HEK293T (cell line): ENCODE measurements around the gene ZCWPW2.

Source experiments
- ARNT ChIP-seq: fragments of 450-650 bp; IDR thresholded peaks from 2 replicates; pipeline ENCODE4 v1.6.1; 2017; ENCODE audit warnings: mild to moderate bottlenecking
- CTBP1 ChIP-seq: fragments of 450-650 bp; IDR thresholded peaks from 2 replicates; pipeline ENCODE4 v1.6.1; 2016; ENCODE audit warnings: borderline replicate concordance
- ELF4 ChIP-seq: fragments of 450-650 bp; IDR thresholded peaks from 2 replicates; pipeline ENCODE4 v1.6.1; 2017; ENCODE audit warnings: antibody characterized with exemption
- FOXA1 ChIP-seq: fragments of 450-650 bp; IDR thresholded peaks from 2 replicates; pipeline ENCODE4 v1.6.1; 2016; ENCODE audit warnings: mild to moderate bottlenecking
- FOXK2 ChIP-seq: fragments of 450-650 bp; IDR thresholded peaks from 2 replicates; pipeline ENCODE4 v1.6.1; 2016; ENCODE audit warnings: mild to moderate bottlenecking
- FOXM1 ChIP-seq: fragments of 450-650 bp; IDR thresholded peaks from 2 replicates; pipeline ENCODE4 v1.6.1; 2017; ENCODE audit warnings: mild to moderate bottlenecking, borderline replicate concordance
- LEF1 ChIP-seq: fragments of 450-650 bp; IDR thresholded peaks from 2 replicates; pipeline ENCODE4 v1.6.1; 2017; ENCODE audit warnings: mild to moderate bottlenecking, borderline replicate concordance
- NFRKB ChIP-seq: fragments of 450-650 bp; IDR thresholded peaks from 2 replicates; pipeline ENCODE4 v1.6.1; 2016; ENCODE audit warnings: mild to moderate bottlenecking, moderate library complexity
- PKNOX1 ChIP-seq: fragments of 450-650 bp; IDR thresholded peaks from 2 replicates; pipeline ENCODE4 v1.6.1; 2016
- SP1 ChIP-seq: fragments of 450-650 bp; IDR thresholded peaks from 2 replicates; pipeline ENCODE4 v1.6.1; 2017
- SUZ12 ChIP-seq: fragments of 450-650 bp; IDR thresholded peaks from 2 replicates; pipeline ENCODE4 v1.6.1; 2016; ENCODE audit warnings: mild to moderate bottlenecking
- TARDBP ChIP-seq: fragments of 450-650 bp; IDR thresholded peaks from 2 replicates; pipeline ENCODE4 v1.6.1; 2016
- ZNF384 ChIP-seq: fragments of 450-650 bp; IDR thresholded peaks from 2 replicates; pipeline ENCODE4 v1.6.1; 2016

- no peak for TF ChIP-seq FOXA1
- TF ChIP-seq NFRKB: no peak
- no peak for TF ChIP-seq SUZ12
- no peak for TF ChIP-seq CTBP1
- TF ChIP-seq FOXM1: no peak
- no peak for TF ChIP-seq ELF4
- TF ChIP-seq FOXK2: no peak
- TF ChIP-seq SP1: no peak
- no peak for TF ChIP-seq ARNT
- no peak for TF ChIP-seq PKNOX1
- TF ChIP-seq ZNF384: no peak
- TF ChIP-seq LEF1: no peak
- TF ChIP-seq TARDBP: no peak
Observed at GRCh38 chr3:28521663-28522062, 173.1 kb downstream of the ZCWPW2 start.
